ENCODE data around the gene IKZF5. TPM values are rescaled to one million over a fixed set of nuclear protein-coding genes. Genes with fewer than 3 reads are reported as not detected.

Gene IKZF5
- total RNA-seq, 1 donor from 2014 or later: 1.0 TPM

DNA sequence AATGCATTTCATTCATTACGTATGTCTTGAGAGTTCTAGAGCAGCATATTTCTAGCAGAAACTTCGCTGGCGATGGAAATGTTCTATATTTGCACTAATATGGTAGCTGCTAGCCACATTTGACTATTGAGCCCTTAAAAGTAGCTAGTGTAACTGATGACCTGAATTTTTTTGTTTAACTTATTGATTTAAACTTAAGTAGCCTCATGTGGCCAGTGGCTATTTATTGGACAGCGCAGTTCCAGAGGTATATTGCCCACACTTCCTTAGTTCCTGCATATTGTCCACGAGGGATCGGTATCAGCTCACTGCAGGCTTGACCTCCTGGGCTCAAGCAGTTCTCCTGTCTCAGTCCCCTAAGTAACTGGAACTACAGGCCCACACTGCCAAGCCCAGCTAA, 24.7 kb downstream of the IKZF5 start:
- H3K4me3 ChIP-seq (ENCODE audit: low read depth, low read length): no peak overlapping the region
- TF ChIP-seq, protein P1, sequence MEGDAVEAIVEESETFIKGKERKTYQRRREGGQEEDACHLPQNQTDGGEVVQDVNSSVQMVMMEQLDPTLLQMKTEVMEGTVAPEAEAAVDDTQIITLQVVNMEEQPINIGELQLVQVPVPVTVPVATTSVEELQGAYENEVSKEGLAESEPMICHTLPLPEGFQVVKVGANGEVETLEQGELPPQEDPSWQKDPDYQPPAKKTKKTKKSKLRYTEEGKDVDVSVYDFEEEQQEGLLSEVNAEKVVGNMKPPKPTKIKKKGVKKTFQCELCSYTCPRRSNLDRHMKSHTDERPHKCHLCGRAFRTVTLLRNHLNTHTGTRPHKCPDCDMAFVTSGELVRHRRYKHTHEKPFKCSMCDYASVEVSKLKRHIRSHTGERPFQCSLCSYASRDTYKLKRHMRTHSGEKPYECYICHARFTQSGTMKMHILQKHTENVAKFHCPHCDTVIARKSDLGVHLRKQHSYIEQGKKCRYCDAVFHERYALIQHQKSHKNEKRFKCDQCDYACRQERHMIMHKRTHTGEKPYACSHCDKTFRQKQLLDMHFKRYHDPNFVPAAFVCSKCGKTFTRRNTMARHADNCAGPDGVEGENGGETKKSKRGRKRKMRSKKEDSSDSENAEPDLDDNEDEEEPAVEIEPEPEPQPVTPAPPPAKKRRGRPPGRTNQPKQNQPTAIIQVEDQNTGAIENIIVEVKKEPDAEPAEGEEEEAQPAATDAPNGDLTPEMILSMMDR (conservative IDR thresholded peaks at IDR 0.05; ENCODE audit: low read depth, low read length): no peak
- DNase-seq (ENCODE audit: low read depth): no peak

DNA sequence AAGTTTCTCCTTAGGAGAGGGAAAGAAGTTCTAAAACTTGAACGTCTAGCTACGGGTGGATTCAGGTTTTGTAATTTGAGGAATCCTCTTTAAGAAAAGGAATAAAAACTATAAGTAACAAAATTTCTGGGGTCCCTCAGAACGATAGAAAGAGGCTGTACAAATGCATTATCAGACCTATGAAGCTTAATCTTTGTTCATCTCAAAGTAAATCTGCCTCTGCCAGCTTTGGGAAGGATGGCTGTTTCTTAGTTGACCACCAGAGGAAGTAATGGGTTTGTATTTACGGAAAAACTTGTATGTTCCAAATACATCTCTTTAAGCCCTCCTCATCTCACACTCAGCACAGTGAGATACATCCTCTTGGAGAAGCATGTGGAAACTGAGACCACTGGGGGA, 27.5 kb downstream of the IKZF5 start:
- DNase-seq (ENCODE audit: low read depth): peak; percentile 22
- TF ChIP-seq, protein P1 (conservative IDR thresholded peaks at IDR 0.05; ENCODE audit: low read depth, low read length): peak; percentile 57
- H3K4me3 ChIP-seq (ENCODE audit: low read depth, low read length): peak overlapping the region; percentile 84

DNA sequence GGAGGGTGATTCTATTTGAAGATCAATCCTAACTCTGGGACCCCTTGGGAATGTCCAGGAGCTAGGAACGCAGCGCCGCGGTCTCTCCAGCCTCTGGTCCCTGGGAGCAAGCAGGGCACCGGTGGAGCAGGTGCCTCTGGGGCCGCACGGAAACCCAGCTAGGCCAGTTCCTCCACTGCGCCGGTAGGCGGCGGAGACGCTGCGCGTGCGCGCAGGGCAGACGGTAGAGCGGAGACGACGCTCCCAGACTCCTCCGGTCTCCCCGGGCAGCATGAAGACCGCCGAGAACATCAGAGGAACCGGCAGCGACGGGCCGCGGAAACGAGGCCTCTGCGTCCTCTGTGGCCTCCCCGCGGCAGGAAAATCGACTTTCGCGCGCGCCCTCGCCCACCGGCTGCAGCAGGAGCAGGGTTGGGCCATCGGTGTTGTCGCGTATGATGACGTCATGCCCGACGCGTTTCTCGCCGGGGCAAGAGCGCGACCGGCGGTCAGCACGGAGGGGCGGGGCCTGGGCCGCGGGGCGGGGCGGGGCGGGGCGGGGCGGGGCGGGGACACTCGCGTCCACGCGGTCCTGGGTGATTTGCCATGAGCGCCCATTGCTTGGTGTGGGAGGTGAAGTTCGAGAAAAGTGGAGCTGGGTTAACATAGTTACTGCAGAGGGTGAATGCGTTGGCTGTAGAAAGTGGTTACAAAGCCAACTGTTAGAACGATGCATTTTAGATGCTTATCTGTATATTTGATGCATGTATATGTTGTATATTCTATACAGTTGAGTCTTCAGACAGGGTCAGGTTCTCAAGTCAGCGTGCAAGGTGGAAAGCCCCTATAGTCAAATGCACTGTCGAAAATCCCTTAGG, 28.2 kb downstream of the IKZF5 start, which contains the start of gene PSTK:
TSS of gene PSTK (plus strand) at position 193 of the 857 bp plus-strand sequence. CDS start at position 272, 79 bp downstream.
- peak; percentile 47 for DNase-seq (ENCODE audit: low read depth)
- H3K4me3 ChIP-seq (ENCODE audit: low read depth, low read length): peak within 1 kb of the TSS; percentile 84
- TF ChIP-seq, protein P1 (conservative IDR thresholded peaks at IDR 0.05; ENCODE audit: low read depth, low read length): peak; percentile 82

- DNase-seq (ENCODE audit: low read depth): no peak
- no peak overlapping the region for H3K4me3 ChIP-seq (ENCODE audit: low read depth, low read length)
- TF ChIP-seq, protein P1 (conservative IDR thresholded peaks at IDR 0.05; ENCODE audit: low read depth, low read length): no peak
Observed at GRCh38 chr10:122974543-122975064, 34.0 kb downstream of the IKZF5 start.

- DNase-seq (ENCODE audit: low read depth): no peak
Observed at GRCh38 chr10:122974023-122974422, 34.6 kb downstream of the IKZF5 start.

GRCh38 chr10:122968698-122969097, 39.9 kb downstream of the IKZF5 start:
- DNase-seq (ENCODE audit: low read depth): no peak
- no peak overlapping the region for H3K4me3 ChIP-seq (ENCODE audit: low read depth, low read length)
- TF ChIP-seq, protein P1 (conservative IDR thresholded peaks at IDR 0.05; ENCODE audit: low read depth, low read length): no peak

More at GRCh38 chr10:122974023-122974422, 34.6 kb downstream of the IKZF5 start:
- TF ChIP-seq, protein P1 (conservative IDR thresholded peaks at IDR 0.05; ENCODE audit: low read depth, low read length): no peak
- H3K4me3 ChIP-seq (ENCODE audit: low read depth, low read length): no peak overlapping the region

Data from epithelial cell of proximal tubule (primary cell).